Skin of body (tissue), 2 donors: ENCODE data around the gene SH3D19. TPM values are rescaled to one million over a fixed set of nuclear protein-coding genes. Genes with fewer than 3 reads are reported as not detected.

Source experiments
- DNase-seq: peaks from one replicate; lab custom pipeline; 2025; lab: John Stamatoyannopoulos, UW
- total RNA-seq: library from RNA; depleted of rRNA; stranded (reverse); fragments of >200 nt; gene quantifications from one replicate; pipeline ENCODE4 v1.2.3, GENCODE V29; 2014

The SH3D19 gene, protein sequence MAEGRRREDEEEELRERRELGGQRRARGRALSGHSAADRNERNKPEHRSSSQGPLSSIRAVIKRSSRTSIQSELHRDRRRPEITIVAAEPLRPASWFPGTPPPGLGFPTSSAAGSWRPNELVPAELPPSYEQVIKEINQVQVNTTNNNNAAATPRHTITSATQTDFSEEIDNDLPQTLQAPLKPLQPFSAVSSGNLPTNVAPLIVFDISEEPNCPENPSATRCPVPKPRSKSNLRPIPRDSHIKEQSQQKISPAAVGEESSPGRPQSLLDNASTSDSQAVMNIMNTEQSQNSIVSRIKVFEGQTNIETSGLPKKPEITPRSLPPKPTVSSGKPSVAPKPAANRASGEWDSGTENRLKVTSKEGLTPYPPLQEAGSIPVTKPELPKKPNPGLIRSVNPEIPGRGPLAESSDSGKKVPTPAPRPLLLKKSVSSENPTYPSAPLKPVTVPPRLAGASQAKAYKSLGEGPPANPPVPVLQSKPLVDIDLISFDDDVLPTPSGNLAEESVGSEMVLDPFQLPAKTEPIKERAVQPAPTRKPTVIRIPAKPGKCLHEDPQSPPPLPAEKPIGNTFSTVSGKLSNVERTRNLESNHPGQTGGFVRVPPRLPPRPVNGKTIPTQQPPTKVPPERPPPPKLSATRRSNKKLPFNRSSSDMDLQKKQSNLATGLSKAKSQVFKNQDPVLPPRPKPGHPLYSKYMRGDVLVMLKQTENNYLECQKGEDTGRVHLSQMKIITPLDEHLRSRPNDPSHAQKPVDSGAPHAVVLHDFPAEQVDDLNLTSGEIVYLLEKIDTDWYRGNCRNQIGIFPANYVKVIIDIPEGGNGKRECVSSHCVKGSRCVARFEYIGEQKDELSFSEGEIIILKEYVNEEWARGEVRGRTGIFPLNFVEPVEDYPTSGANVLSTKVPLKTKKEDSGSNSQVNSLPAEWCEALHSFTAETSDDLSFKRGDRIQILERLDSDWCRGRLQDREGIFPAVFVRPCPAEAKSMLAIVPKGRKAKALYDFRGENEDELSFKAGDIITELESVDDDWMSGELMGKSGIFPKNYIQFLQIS
- total RNA-seq: 47.8 TPM

- DNase-seq: peak; percentile 63
These were observed at the start of gene SH3D19 for GRCh38 chr4:151325111-151325948. Gene SH3D19, minus strand, starts transcription at chr4:151325605. Its CDS starts 253 bp downstream, at chr4:151325352.

- peak; percentile 75 for DNase-seq
These were observed 37.2 kb upstream of the SH3D19 start for GRCh38 chr4:151362404-151363164.

GRCh38 chr4:151361966-151362365, 36.6 kb upstream of the SH3D19 start:
- DNase-seq: no peak

- DNase-seq: no peak
These were observed 35.7 kb upstream of the SH3D19 start for GRCh38 chr4:151361126-151361525.

DNA sequence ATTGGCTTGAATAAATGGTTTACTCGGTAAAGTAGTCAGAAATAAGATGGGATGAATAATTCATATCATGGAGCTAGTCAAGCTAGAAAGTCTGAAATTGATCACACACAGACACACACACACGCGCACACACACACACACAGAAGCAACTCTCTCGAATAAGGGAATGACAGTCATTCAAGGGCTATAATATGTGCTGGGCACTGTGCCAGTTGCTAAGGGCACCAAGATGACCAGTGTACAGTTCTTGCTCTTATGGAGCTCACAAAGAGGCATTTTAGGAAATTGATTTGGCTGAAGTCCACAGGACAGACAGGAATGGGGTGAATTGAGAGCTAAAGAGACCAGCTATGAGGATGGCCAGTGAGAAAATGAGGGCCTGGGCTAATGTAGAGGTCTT, 34.2 kb upstream of the SH3D19 start:
- no peak for DNase-seq

GRCh38 chr4:151358266-151358665, 32.9 kb upstream of the SH3D19 start:
- DNase-seq: no peak

DNA sequence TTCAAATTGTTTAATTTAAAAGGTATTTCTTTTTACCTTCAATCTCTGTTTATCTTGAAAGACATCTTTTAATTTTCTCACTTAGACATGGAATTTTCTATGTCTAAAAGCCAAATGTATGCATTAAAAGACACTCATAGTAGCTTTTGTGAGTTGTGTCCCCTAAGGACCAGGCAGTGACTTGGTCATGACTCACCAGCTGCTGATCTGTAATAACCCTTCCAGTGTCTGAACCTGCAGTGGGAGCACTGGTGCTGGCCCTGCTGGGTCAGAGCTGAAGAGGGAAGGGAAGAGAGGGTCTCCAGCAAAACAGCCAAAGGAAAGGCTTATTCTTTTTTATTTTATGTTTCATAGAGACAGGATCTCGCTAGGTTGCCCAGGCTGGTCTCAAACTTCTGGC, 31.1 kb upstream of the SH3D19 start:
- DNase-seq: no peak

DNA sequence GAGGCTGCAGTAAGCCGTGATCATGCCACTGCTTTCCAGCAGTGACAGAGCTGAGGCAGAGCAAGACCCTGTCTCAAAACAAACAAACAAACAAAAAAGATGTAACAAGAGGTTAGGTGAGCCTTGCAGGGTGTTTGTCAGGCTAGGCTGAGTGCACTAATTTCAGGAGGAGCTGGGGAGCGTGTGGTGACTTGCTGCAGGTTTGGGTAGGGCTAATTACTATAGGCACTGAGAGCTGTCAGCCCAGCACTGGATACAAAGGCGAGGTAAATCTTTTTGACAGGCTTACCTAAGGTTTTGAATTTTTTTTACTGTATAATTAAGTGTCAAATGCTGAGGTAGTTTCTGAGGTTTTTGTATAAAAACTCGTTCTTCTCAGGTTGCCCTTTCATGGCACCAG, 29.8 kb upstream of the SH3D19 start:
- no peak for DNase-seq

- no peak for DNase-seq
These were observed 22.3 kb upstream of the SH3D19 start for GRCh38 chr4:151347490-151348235.

DNA sequence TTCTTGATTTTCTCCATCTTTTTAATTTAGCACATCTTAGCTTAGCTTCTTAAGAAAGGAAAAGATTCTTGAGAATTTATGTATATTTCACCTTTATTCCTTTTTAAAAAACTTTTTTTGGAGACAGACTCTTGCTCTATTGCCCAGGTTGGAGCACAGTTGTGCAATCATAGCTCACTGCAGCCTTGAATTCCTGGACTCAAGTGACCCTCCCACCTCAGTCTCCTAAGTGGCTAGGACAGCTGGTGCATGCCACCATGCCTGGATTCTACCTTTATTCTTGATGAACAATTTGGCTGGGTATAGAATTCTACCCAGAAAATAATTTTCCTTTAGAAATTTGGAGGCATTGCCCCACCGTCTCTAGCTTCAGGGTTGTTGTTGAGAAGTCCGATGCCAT, 19.5 kb upstream of the SH3D19 start:
- DNase-seq: no peak

- no peak for DNase-seq
These were observed 15.5 kb upstream of the SH3D19 start for GRCh38 chr4:151340751-151341385.

DNA sequence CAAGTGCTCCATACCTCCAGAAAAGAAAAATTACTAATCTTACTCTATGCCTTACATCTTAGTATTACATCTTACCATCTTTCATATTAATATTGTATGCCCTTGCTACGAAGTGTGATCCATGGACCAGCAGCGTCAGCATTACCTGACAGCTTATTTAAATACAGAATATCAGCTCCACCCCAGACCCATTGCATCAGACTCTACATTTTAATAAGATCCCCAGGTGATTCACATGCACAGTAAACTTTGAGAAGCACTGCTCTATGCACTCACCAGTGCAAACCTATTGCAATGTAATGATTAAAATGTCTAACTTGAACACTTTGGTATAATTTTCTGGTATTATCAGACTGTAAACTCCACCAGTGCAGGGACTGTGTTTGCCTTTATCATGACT, 14.1 kb upstream of the SH3D19 start:
- no peak for DNase-seq

GRCh38 chr4:151331276-151332042, 6.1 kb upstream of the SH3D19 start:
- DNase-seq: no peak

DNA sequence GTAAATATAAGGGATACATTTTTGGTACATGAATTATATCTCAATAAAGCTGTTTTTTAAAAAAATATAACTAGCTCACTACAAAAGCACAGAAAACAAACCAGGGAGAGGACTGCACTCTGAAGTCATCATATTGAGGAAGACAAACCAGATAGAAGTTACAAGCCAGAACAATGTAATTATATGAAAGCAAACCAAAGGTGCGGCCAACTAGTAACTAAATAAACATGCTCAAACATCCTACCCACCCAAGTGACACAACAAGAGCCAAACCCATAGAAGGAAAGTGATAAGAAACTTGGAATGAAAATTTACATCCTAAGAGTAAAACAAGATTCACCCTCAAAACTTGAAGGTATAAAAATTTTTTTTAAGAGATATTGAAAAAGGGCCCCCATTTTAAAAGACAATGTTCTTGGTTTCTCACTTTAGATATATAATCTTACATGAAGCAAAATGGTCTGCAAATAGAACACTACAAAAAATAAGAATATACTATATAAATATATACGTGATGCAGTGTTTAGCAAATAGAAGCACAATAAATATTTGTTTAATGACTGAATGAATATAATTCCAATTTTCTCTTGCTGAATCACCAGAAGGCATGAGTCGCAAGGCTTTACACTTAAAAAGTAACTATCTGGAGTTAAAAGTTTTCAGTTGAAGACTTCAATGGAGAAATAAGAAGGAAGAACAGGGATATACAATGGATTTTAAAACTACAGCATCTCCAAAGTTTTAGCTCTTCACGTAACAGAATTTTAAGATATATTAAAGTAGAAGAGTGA, 4.0 kb upstream of the SH3D19 start:
- no peak for DNase-seq

- DNase-seq: no peak
These were observed 493 bp upstream of the SH3D19 start for GRCh38 chr4:151325949-151326246.

GRCh38 chr4:151324752-151325110, 674 bp downstream of the SH3D19 start:
- no peak for DNase-seq

DNA sequence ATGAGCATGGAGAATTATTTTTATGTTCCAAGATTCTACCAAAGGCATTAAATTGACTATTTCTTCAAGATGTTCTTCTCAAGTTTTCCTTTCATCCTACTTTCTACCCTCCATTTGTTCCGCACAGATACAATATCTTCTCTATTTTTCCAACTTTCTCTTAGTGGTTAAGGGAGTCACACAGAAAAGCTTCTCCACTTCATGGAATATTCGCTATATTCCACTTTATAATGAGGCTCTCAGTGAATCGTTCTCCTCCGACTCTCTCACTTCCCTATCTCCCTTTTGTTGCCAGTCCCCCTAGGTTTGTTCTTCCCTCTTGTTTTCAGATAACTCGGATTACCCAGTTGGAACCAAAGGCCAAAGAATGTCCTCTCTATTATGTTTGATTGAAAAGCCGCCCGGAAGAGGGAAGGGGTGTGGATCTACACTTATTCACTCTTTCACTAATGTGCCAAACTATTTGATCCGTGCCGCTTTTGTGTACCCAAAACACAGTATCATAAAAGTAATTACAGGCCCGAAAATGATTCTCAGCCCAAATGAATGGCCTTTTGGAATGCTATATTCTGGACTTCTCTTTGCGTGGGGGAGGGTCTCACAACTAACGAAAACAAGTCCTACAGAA, 1.2 kb downstream of the SH3D19 start:
- no peak for DNase-seq
